ENCODE results near the gene N4BP2L1. TPM values are rescaled to one million over a fixed set of nuclear protein-coding genes. Genes with fewer than 3 reads are reported as not detected.

The N4BP2L1 gene
- total RNA-seq, 1 experiment from 2014 or later = 9.3 TPM

GRCh38 chr13:32407854-32408253, 20.1 kb downstream of the N4BP2L1 start:
- Mint-ChIP-seq H3K36me3 (ENCODE audit: insufficient read depth, unreplicated experiment) (no peaks in the 10 kb centered on the region), H3K4me3 (ENCODE audit: unreplicated experiment) (no peak overlapping the region), H3K27me3 (ENCODE audit: insufficient read depth, unreplicated experiment) (no peaks in the 10 kb centered on the region), H3K27ac (ENCODE audit: unreplicated experiment) (no peak overlapping the region), H3K9me3 (ENCODE audit: unreplicated experiment) (no peaks in the 10 kb centered on the region), H3K4me1 (ENCODE audit: low read depth, unreplicated experiment) (peaks cover 21% of the 10 kb centered on the region)
- no peak for TF ChIP-seq CTCF (IDR thresholded peaks at IDR 0.05; ENCODE audit: insufficient read depth in 1 of 2, low read depth in 1 of 2, low read length in 1 of 2, severe bottlenecking in 1 of 2, unreplicated experiment in 1 of 2)
- no peak overlapping the region for H3K4me3 ChIP-seq (ENCODE audit: low read depth, low read length)
- ChIA-PET CTCF (no interaction called here), POLR2A (no interaction called here)
- intact Hi-C loops (cut with micrococcal nuclease; ENCODE audit: unreplicated experiment) = no loop called here
- no TSS peak for BruUV-seq (replicated peaks)
- 0 out of 2 replicates have a peak, but pooled peaks cover 3% of the 10 kb centered on the region for H3K4me1 ChIP-seq
- H3K9me3 ChIP-seq = no peaks in the 10 kb centered on the region
- no peaks in the 10 kb centered on the region for H3K36me3 ChIP-seq (ENCODE audit: control insufficient read depth, insufficient read depth, low read length)
- no peaks in the 10 kb centered on the region for H3K27me3 ChIP-seq (replicated peaks; ENCODE audit: control insufficient read depth, insufficient read depth, low read length)
- DNase-seq = no peak

- no peak for DNase-seq
- Mint-ChIP-seq H3K27me3 (ENCODE audit: insufficient read depth, unreplicated experiment) (no peaks in the 10 kb centered on the region), H3K36me3 (ENCODE audit: insufficient read depth, unreplicated experiment) (peaks cover 7% of the 10 kb centered on the region), H3K27ac (ENCODE audit: unreplicated experiment) (no peak overlapping the region), H3K9me3 (ENCODE audit: unreplicated experiment) (no peaks in the 10 kb centered on the region), H3K4me1 (ENCODE audit: low read depth, unreplicated experiment) (no peaks in the 10 kb centered on the region), H3K4me3 (ENCODE audit: unreplicated experiment) (no peak overlapping the region)
- BruUV-seq (replicated peaks) = no TSS peak
- Histone ChIP-seq H3K4me1 (no peaks in the 10 kb centered on the region), H3K9me3 (no peaks in the 10 kb centered on the region), H3K27me3 (replicated peaks; ENCODE audit: control insufficient read depth, insufficient read depth, low read length) (no peaks in the 10 kb centered on the region), H3K36me3 (ENCODE audit: control insufficient read depth, insufficient read depth, low read length) (no peaks in the 10 kb centered on the region; the same call in 1 of the 2 replicates), H3K4me3 (ENCODE audit: low read depth, low read length) (no peak overlapping the region)
- POLR2A ChIA-PET = no interaction called here
- intact Hi-C loops (cut with micrococcal nuclease; ENCODE audit: unreplicated experiment) = no loop called here
- TF ChIP-seq CTCF (IDR thresholded peaks at IDR 0.05; ENCODE audit: insufficient read depth in 1 of 2, low read depth in 1 of 2, low read length in 1 of 2, severe bottlenecking in 1 of 2, unreplicated experiment in 1 of 2) = no peak
- CTCF ChIA-PET = no interaction called here
These were observed 24.8 kb downstream of the N4BP2L1 start for GRCh38 chr13:32403108-32403507.

GRCh38 chr13:32391101-32391619, 36.8 kb downstream of the N4BP2L1 start:
- Histone ChIP-seq H3K4me3 (ENCODE audit: low read depth, low read length) (no peak overlapping the region), H3K4me1 (no peaks in the 10 kb centered on the region), H3K9me3 (no peaks in the 10 kb centered on the region), H3K36me3 (ENCODE audit: control insufficient read depth, insufficient read depth, low read length) (no peaks in the 10 kb centered on the region), H3K27me3 (replicated peaks; ENCODE audit: control insufficient read depth, insufficient read depth, low read length) (no peaks in the 10 kb centered on the region)
- DNase-seq = peak; percentile 26 to 51
- no peaks in the 10 kb centered on the region for H3K9me3 Mint-ChIP-seq (ENCODE audit: unreplicated experiment)
- intact Hi-C loops (cut with micrococcal nuclease; ENCODE audit: unreplicated experiment) = no loop called here
- TF ChIP-seq CTCF (IDR thresholded peaks at IDR 0.05; ENCODE audit: insufficient read depth in 1 of 2, low read depth in 1 of 2, low read length in 1 of 2, severe bottlenecking in 1 of 2, unreplicated experiment in 1 of 2) = no peak
- no peak overlapping the region for H3K27ac Mint-ChIP-seq (ENCODE audit: unreplicated experiment)
- no peaks in the 10 kb centered on the region for H3K27me3 Mint-ChIP-seq (ENCODE audit: insufficient read depth, unreplicated experiment)
- H3K4me3 Mint-ChIP-seq (ENCODE audit: unreplicated experiment) = no peak overlapping the region
- POLR2A ChIA-PET = no interaction called here
- CTCF ChIA-PET = no interaction called here
- no peaks in the 10 kb centered on the region for H3K4me1 Mint-ChIP-seq (ENCODE audit: low read depth, unreplicated experiment)
- BruUV-seq (replicated peaks) = no TSS peak
- H3K36me3 Mint-ChIP-seq (ENCODE audit: insufficient read depth, unreplicated experiment) = peaks cover 36% of the 10 kb centered on the region
